ENCODE measurements around the gene MRPS10. TPM values are rescaled to one million over a fixed set of nuclear protein-coding genes. Genes with fewer than 3 reads are reported as not detected.

MRPS10 gene
- total and polyA plus RNA-seq, 4 donors: 20.1 to 26.8 (median 23.9) TPM

GRCh38 chr6:42226161-42226611, 8.5 kb upstream of the MRPS10 start (continued):
- TF ChIP-seq CTCF (IDR thresholded peaks at IDR 0.05; ENCODE audit: low read depth, low read length, missing input control) (no peak), MAX (IDR thresholded peaks at IDR 0.05) (no peak), YY1 (IDR thresholded peaks at IDR 0.05) (no peak)

GRCh38 chr6:42225419-42225818, 7.8 kb upstream of the MRPS10 start:
- H3K27ac ChIP-seq (ENCODE audit: low read depth in 1 of 2, low read length in 2 of 2): no peak overlapping the region
- DNase-seq (ENCODE audit: low spot score): no peak
- 80% methylated on average over 4 of the region's 4 CpGs for WGBS
- no peaks in the 10 kb centered on the region for H3K36me3 ChIP-seq (ENCODE audit: control insufficient read depth in 4 of 4, insufficient read depth in 3 of 4, low read depth in 1 of 4, low read length in 3 of 4)
- no peak for TF ChIP-seq SP1 (IDR thresholded peaks at IDR 0.05)
- TF ChIP-seq FOXA2 (IDR thresholded peaks at IDR 0.05): no peak
- no peak for TF ChIP-seq CTCF (IDR thresholded peaks at IDR 0.05; ENCODE audit: low read depth, low read length, missing input control)
- no peak for TF ChIP-seq GABPA (IDR thresholded peaks at IDR 0.05 in 1 of 2, conservative IDR thresholded peaks at IDR 0.05 in 1 of 2)
- no peak for TF ChIP-seq HNF4G (IDR thresholded peaks at IDR 0.05)
- no peak for TF ChIP-seq ATF3 (IDR thresholded peaks at IDR 0.05)
- no peak for TF ChIP-seq HNF4A (conservative IDR thresholded peaks at IDR 0.05)
- no peak for TF ChIP-seq TAF1 (conservative IDR thresholded peaks at IDR 0.05)
- no peak for TF ChIP-seq JUND (IDR thresholded peaks at IDR 0.05)
- no peak for TF ChIP-seq YY1 (IDR thresholded peaks at IDR 0.05)
- no peak for TF ChIP-seq EGR1 (IDR thresholded peaks at IDR 0.05; ENCODE audit: low read depth in 2 of 2)
- no peak for TF ChIP-seq RAD21 (IDR thresholded peaks at IDR 0.05)
- no peaks in the 10 kb centered on the region for H3K27me3 ChIP-seq (ENCODE audit: control insufficient read depth in 4 of 4, insufficient read depth in 4 of 4, low read length in 3 of 4)
- H3K4me1 ChIP-seq (ENCODE audit: control insufficient read depth in 4 of 4, insufficient read depth in 4 of 4, low read length in 3 of 4): peaks cover 0 to 22% (median 17%) of the 10 kb centered on the region in 4 donors
- no peaks in the 10 kb centered on the region for H3K9me3 ChIP-seq (ENCODE audit: control insufficient read depth in 4 of 4, low read length in 3 of 4)
- no peak overlapping the region for H3K4me3 ChIP-seq (ENCODE audit: low read depth in 1 of 3, low read length in 3 of 3)
- no peak overlapping the region for H3K9ac ChIP-seq (ENCODE audit: low read depth in 1 of 2, low read length in 2 of 2)

DNA sequence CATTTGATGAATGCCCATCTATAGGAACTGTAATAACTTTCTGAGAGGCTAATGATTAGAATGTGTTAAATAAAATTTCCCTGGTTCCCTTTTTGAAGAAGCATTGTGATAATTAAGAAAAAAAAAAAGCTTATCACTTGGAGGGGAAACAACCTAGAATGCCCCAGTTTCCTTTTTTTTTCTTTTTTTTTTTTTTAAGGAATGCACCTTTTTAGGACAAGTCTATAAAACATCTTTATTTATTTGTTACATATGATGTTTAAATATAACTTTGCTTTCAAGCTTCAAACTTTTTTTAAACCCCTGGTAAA, 7.3 kb upstream of the MRPS10 start:
- Histone ChIP-seq H3K27me3 (ENCODE audit: control insufficient read depth in 4 of 4, insufficient read depth in 4 of 4, low read length in 3 of 4) (no peaks in the 10 kb centered on the region), H3K36me3 (ENCODE audit: control insufficient read depth in 4 of 4, insufficient read depth in 3 of 4, low read depth in 1 of 4, low read length in 3 of 4) (no peaks in the 10 kb centered on the region), H3K9ac (ENCODE audit: low read depth in 1 of 2, low read length in 2 of 2) (no peak overlapping the region), H3K9me3 (ENCODE audit: control insufficient read depth in 4 of 4, low read length in 3 of 4) (no peaks in the 10 kb centered on the region), H3K27ac (ENCODE audit: low read depth in 1 of 2, low read length in 2 of 2) (no peak overlapping the region), H3K4me3 (ENCODE audit: low read depth in 1 of 3, low read length in 3 of 3) (no peak overlapping the region), H3K4me1 (ENCODE audit: control insufficient read depth in 4 of 4, insufficient read depth in 4 of 4, low read length in 3 of 4) (peaks cover 0 to 22% (median 16%) of the 10 kb centered on the region in 4 donors)
- DNase-seq (ENCODE audit: low spot score): no peak
- no peak for TF ChIP-seq ATF3 (IDR thresholded peaks at IDR 0.05)
- TF ChIP-seq JUND (IDR thresholded peaks at IDR 0.05): no peak
- TF ChIP-seq TAF1 (conservative IDR thresholded peaks at IDR 0.05): no peak
- no peak for TF ChIP-seq MAX (IDR thresholded peaks at IDR 0.05)
- no peak for TF ChIP-seq GABPA (IDR thresholded peaks at IDR 0.05 in 1 of 2, conservative IDR thresholded peaks at IDR 0.05 in 1 of 2)
- no peak for TF ChIP-seq RAD21 (IDR thresholded peaks at IDR 0.05)
- TF ChIP-seq REST (IDR thresholded peaks at IDR 0.05): no peak
- TF ChIP-seq HNF4A (conservative IDR thresholded peaks at IDR 0.05): no peak
- no peak for TF ChIP-seq FOXA1 (IDR thresholded peaks at IDR 0.05)
- no peak for TF ChIP-seq YY1 (IDR thresholded peaks at IDR 0.05)
- TF ChIP-seq SP1 (IDR thresholded peaks at IDR 0.05): no peak
- no peak for TF ChIP-seq HNF4G (IDR thresholded peaks at IDR 0.05)
- no peak for TF ChIP-seq CTCF (IDR thresholded peaks at IDR 0.05; ENCODE audit: low read depth, low read length, missing input control)
